GM23338 (cell line): ENCODE results near the gene DOCK6. TPM values are rescaled to one million over a fixed set of nuclear protein-coding genes. Genes with fewer than 3 reads are reported as not detected.

ENCODE experiments used
- ATAC-seq: fragments of 200-7000 bp; cut with Tn5 transposase; 3 replicates; pipeline ENCODE4 v1.9.1; 2020
- DNase-seq: peaks from one replicate; pipeline ENCODE4 v3.0.0-alpha.2; 2015; ENCODE audit warnings: low spot score
- H2AFZ ChIP-seq: fragments of 200-600 bp; sonication (generic); 2 replicates; pipeline ENCODE4 v1.8.0; 2016; ENCODE audit warnings: antibody characterized with exemption, mild to moderate bottlenecking, moderate library complexity
- H3F3A ChIP-seq: fragments of 200-600 bp; sonication (generic); replicated peaks from 2 replicates; pipeline ENCODE4 v1.8.0; 2017; ENCODE audit warnings: antibody characterized with exemption, mixed run types, low read depth
- H3K27ac ChIP-seq: fragments of 200-600 bp; sonication (generic); 2 replicates; pipeline ENCODE4 v1.6.1; 2016; ENCODE audit warnings: low read depth
- H3K27me3 ChIP-seq: fragments of 200-600 bp; sonication (generic); 2 replicates; pipeline ENCODE4 v1.8.0; 2016; ENCODE audit warnings: mild to moderate bottlenecking, mixed run types, moderate library complexity; ENCODE audit not compliant: insufficient read depth
- H3K36me3 ChIP-seq: fragments of 200-600 bp; sonication (generic); 2 replicates; pipeline ENCODE4 v1.8.0; 2016; ENCODE audit warnings: mild to moderate bottlenecking; ENCODE audit not compliant: insufficient read depth
- H3K4me1 ChIP-seq: fragments of 200-600 bp; sonication (generic); 2 replicates; pipeline ENCODE4 v1.8.0; 2016; ENCODE audit warnings: mild to moderate bottlenecking, moderate library complexity; ENCODE audit not compliant: insufficient read depth
- H3K4me2 ChIP-seq: fragments of 200-600 bp; sonication (generic); 2 replicates; pipeline ENCODE4 v1.7.1; 2017; ENCODE audit warnings: mixed run types
- H3K4me3 ChIP-seq: fragments of 200-600 bp; sonication (generic); 2 replicates; pipeline ENCODE4 v1.6.1; 2016; ENCODE audit warnings: mixed run types
- H3K79me2 ChIP-seq: fragments of 200-600 bp; sonication (generic); replicated peaks from 2 replicates; pipeline ENCODE4 v1.8.0; 2017; ENCODE audit warnings: mild to moderate bottlenecking; ENCODE audit not compliant: insufficient read depth
- H3K9me2 ChIP-seq: fragments of 200-600 bp; sonication (generic); 2 replicates; pipeline ENCODE4 v1.8.0; 2017; ENCODE audit not compliant: insufficient read depth
- H4K20me1 ChIP-seq: fragments of 200-600 bp; sonication (generic); replicated peaks from 2 replicates; pipeline ENCODE4 v1.8.0; 2017; ENCODE audit warnings: mild to moderate bottlenecking; ENCODE audit not compliant: insufficient read depth
- H3K27ac Mint-ChIP-seq: 2 replicates; pipeline ENCODE4 v1.8.0; 2020; ENCODE audit warnings: inconsistent platforms, mild to moderate bottlenecking, moderate library complexity, mixed read lengths
- H3K27me3 Mint-ChIP-seq: 3 replicates; pipeline ENCODE4 v1.8.0; 2022; ENCODE audit warnings: low read depth, mild to moderate bottlenecking, moderate library complexity, mixed read lengths, inconsistent platforms; ENCODE audit not compliant: insufficient read depth, poor library complexity
- H3K36me3 Mint-ChIP-seq: 3 replicates; pipeline ENCODE4 v1.8.0; 2021; ENCODE audit warnings: low read depth, mild to moderate bottlenecking, inconsistent platforms, moderate library complexity, mixed read lengths
- H3K4me1 Mint-ChIP-seq: 3 replicates; pipeline ENCODE4 v1.8.0; 2020; ENCODE audit warnings: mild to moderate bottlenecking, inconsistent platforms, mixed read lengths
- H3K4me3 Mint-ChIP-seq: 3 replicates; pipeline ENCODE4 v1.8.0; 2021; ENCODE audit warnings: moderate library complexity, mild to moderate bottlenecking, inconsistent platforms, mixed read lengths
- H3K9me3 Mint-ChIP-seq: 3 replicates; pipeline ENCODE4 v1.8.0; 2020; ENCODE audit warnings: moderate library complexity, mild to moderate bottlenecking, inconsistent platforms, mixed read lengths
- CREB1 ChIP-seq: fragments of 250-450 bp; sonication (Bioruptor Pico); IDR thresholded peaks from 2 replicates; pipeline ENCODE4 v1.5.0; 2020; ENCODE audit warnings: low read depth, mild to moderate bottlenecking, moderate library complexity
- EZH2phosphoT487 ChIP-seq: fragments of 200-600 bp; sonication (generic); IDR thresholded peaks from one replicate; pipeline ENCODE4 v1.8.1; 2018; ENCODE audit warnings: antibody characterized with exemption; ENCODE audit not compliant: unreplicated experiment
- JUNB ChIP-seq: IDR thresholded peaks from one replicate; pipeline ENCODE4 v1.6.1; 2016; ENCODE audit warnings: antibody characterized with exemption; ENCODE audit not compliant: unreplicated experiment
- polyA plus RNA-seq: library from polyadenylated mRNA; unstranded; fragments of >200 nt; fragmentation: Nextera tagmentation; extraction: Ambion mirVana; gene quantifications from 2 replicates; pipeline ENCODE4 v1.2.1, GENCODE V29; 2016
- total RNA-seq: library from RNA; depleted of rRNA; stranded (reverse); fragments of >200 nt; shearing (Covaris generic); gene quantifications from 2 replicates; pipeline ENCODE4 v1.2.3, GENCODE V29; 2014
- TF ChIP-seq, protein P1 (sequence below): fragments of 250-450 bp; sonication (Bioruptor Pico); IDR thresholded peaks from 2 replicates; pipeline ENCODE4 v1.5.0; 2020; ENCODE audit warnings: mild to moderate bottlenecking, moderate library complexity
- TF ChIP-seq, protein P2 (sequence below): IDR thresholded peaks from one replicate; pipeline ENCODE4 v1.6.1; 2018; ENCODE audit warnings: antibody characterized with exemption; ENCODE audit not compliant: unreplicated experiment

The DOCK6 gene
- total and polyA plus RNA-seq, 2 experiments from 2014 or later, result 34.6 to 49.0 TPM

DNA sequence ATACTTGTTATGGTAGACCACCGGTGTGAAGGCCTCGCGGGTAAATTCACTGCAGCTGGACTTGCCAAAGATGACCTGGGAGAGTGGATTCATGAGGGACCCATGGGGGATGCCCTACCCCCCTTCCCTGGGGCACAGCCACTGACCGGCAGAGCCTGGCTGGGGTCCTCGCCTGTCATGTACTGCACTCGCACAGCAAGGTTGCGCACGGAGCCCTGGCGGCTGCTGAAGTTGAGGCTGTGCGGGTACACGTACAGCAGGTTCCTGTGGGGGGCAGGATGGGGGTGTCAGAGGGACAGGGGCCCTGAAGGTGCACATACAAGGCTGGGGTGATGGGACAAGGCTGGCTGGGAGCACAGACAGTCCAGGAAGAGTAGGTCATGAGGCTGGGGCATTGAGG lies 24.3 kb downstream of the DOCK6 start:
- no peaks in the 10 kb centered on the region for H3K9me3 Mint-ChIP-seq
- Histone ChIP-seq H3K27me3 (no peaks in the 10 kb centered on the region), H3K9me2 (no peaks in the 10 kb centered on the region), H2AFZ (no peak overlapping the region), H3K79me2 (no peaks in the 10 kb centered on the region), H3K4me3 (no peak overlapping the region), H3F3A (no peaks in the 10 kb centered on the region), H3K36me3 (no peaks in the 10 kb centered on the region; the same call in 1 of the 2 replicates), H4K20me1 (no peaks in the 10 kb centered on the region), H3K4me1 (no peaks in the 10 kb centered on the region), H3K27ac (no peak overlapping the region), H3K4me2 (no peak overlapping the region)
- no peak for DNase-seq
- H3K27ac Mint-ChIP-seq, result no peak overlapping the region
- H3K4me1 Mint-ChIP-seq, result peaks cover 9% of the 10 kb centered on the region
- H3K36me3 Mint-ChIP-seq, result peaks cover 34% of the 10 kb centered on the region
- TF ChIP-seq, protein P1, sequence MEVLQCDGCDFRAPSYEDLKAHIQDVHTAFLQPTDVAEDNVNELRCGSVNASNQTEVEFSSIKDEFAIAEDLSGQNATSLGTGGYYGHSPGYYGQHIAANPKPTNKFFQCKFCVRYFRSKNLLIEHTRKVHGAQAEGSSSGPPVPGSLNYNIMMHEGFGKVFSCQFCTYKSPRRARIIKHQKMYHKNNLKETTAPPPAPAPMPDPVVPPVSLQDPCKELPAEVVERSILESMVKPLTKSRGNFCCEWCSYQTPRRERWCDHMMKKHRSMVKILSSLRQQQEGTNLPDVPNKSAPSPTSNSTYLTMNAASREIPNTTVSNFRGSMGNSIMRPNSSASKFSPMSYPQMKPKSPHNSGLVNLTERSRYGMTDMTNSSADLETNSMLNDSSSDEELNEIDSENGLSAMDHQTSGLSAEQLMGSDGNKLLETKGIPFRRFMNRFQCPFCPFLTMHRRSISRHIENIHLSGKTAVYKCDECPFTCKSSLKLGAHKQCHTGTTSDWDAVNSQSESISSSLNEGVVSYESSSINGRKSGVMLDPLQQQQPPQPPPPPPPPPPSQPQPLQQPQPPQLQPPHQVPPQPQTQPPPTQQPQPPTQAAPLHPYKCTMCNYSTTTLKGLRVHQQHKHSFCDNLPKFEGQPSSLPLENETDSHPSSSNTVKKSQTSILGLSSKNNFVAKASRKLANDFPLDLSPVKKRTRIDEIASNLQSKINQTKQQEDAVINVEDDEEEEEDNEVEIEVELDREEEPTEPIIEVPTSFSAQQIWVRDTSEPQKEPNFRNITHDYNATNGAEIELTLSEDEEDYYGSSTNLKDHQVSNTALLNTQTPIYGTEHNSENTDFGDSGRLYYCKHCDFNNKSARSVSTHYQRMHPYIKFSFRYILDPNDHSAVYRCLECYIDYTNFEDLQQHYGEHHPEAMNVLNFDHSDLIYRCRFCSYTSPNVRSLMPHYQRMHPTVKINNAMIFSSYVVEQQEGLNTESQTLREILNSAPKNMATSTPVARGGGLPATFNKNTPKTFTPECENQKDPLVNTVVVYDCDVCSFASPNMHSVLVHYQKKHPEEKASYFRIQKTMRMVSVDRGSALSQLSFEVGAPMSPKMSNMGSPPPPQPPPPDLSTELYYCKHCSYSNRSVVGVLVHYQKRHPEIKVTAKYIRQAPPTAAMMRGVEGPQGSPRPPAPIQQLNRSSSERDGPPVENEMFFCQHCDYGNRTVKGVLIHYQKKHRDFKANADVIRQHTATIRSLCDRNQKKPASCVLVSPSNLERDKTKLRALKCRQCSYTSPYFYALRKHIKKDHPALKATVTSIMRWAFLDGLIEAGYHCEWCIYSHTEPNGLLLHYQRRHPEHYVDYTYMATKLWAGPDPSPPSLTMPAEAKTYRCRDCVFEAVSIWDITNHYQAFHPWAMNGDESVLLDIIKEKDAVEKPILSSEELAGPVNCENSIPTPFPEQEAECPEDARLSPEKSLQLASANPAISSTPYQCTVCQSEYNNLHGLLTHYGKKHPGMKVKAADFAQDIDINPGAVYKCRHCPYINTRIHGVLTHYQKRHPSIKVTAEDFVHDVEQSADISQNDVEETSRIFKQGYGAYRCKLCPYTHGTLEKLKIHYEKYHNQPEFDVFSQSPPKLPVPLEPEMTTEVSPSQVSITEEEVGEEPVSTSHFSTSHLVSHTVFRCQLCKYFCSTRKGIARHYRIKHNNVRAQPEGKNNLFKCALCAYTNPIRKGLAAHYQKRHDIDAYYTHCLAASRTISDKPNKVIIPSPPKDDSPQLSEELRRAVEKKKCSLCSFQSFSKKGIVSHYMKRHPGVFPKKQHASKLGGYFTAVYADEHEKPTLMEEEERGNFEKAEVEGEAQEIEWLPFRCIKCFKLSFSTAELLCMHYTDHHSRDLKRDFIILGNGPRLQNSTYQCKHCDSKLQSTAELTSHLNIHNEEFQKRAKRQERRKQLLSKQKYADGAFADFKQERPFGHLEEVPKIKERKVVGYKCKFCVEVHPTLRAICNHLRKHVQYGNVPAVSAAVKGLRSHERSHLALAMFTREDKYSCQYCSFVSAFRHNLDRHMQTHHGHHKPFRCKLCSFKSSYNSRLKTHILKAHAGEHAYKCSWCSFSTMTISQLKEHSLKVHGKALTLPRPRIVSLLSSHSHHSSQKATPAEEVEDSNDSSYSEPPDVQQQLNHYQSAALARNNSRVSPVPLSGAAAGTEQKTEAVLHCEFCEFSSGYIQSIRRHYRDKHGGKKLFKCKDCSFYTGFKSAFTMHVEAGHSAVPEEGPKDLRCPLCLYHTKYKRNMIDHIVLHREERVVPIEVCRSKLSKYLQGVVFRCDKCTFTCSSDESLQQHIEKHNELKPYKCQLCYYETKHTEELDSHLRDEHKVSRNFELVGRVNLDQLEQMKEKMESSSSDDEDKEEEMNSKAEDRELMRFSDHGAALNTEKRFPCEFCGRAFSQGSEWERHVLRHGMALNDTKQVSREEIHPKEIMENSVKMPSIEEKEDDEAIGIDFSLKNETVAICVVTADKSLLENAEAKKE (CRISPR knock-in tag), result no peak
- TF ChIP-seq, protein P2, sequence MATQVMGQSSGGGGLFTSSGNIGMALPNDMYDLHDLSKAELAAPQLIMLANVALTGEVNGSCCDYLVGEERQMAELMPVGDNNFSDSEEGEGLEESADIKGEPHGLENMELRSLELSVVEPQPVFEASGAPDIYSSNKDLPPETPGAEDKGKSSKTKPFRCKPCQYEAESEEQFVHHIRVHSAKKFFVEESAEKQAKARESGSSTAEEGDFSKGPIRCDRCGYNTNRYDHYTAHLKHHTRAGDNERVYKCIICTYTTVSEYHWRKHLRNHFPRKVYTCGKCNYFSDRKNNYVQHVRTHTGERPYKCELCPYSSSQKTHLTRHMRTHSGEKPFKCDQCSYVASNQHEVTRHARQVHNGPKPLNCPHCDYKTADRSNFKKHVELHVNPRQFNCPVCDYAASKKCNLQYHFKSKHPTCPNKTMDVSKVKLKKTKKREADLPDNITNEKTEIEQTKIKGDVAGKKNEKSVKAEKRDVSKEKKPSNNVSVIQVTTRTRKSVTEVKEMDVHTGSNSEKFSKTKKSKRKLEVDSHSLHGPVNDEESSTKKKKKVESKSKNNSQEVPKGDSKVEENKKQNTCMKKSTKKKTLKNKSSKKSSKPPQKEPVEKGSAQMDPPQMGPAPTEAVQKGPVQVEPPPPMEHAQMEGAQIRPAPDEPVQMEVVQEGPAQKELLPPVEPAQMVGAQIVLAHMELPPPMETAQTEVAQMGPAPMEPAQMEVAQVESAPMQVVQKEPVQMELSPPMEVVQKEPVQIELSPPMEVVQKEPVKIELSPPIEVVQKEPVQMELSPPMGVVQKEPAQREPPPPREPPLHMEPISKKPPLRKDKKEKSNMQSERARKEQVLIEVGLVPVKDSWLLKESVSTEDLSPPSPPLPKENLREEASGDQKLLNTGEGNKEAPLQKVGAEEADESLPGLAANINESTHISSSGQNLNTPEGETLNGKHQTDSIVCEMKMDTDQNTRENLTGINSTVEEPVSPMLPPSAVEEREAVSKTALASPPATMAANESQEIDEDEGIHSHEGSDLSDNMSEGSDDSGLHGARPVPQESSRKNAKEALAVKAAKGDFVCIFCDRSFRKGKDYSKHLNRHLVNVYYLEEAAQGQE, result no peak
- no peak for TF ChIP-seq CREB1 (CRISPR knock-in tag)
- no peak for TF ChIP-seq JUNB
- TF ChIP-seq EZH2phosphoT487, result no peak
- H3K4me3 Mint-ChIP-seq, result no peak overlapping the region
- peaks cover 7% of the 10 kb centered on the region for H3K27me3 Mint-ChIP-seq
- no peak for ATAC-seq
